HepG2 (cell line): ENCODE data around the gene JMY. TPM values are rescaled to one million over a fixed set of nuclear protein-coding genes. Genes with fewer than 3 reads are reported as not detected.
A peak's percentile ranks its signal among the peaks of the same experiment; 100 is the strongest.

Source experiments
- ATAC-seq: fragments of 200-7000 bp; cut with Tn5 transposase; 3 replicates; pipeline ENCODE4 v1.9.1; 2020; ENCODE audit warnings: mild to moderate bottlenecking, moderate library complexity
- BruUV-seq: library from RNA; stranded (reverse); fragments of 400-500 nt; replicated peaks from 2 replicates; lab custom pipeline; 2021; lab: Mats Ljungman, UMichigan
- CTCF ChIA-PET: fragments of 300-600 bp; formaldehyde crosslinking; extraction: SDS; loops from one replicate; lab custom pipeline; 2021; ENCODE audit warnings: low total read pairs, inconsistent platforms, low intra/inter-chr PET ratio; lab: Yijun Ruan, JAX
- POLR2A ChIA-PET: fragments of 350-600 bp; sonication (Branson Sonifier 250); formaldehyde crosslinking; loops from one replicate; lab custom pipeline; 2020; ENCODE audit warnings: antibody characterized with exemption, inconsistent platforms; lab: Yijun Ruan, JAX
- DNase-seq: peaks from one replicate; pipeline ENCODE4 v3.0.0-alpha.2; 2015; ENCODE audit warnings: low spot score
- FAIRE-seq: peaks from 3 replicates; lab custom pipeline; 2011; peaks lifted over from hg19 to GRCh38; lab: Jason Lieb, UNC
- H2AFZ ChIP-seq: one replicate; pipeline ENCODE4 v1.6.1; 2011; ENCODE audit warnings: low read length, inconsistent platforms
- H3K27ac ChIP-seq: fragments of 300-600 bp; 3 replicates; pipeline ENCODE4 v1.8.0; 2011; ENCODE audit warnings: mixed run types, mild to moderate bottlenecking, mixed read lengths, low read length, inconsistent platforms; ENCODE audit not compliant: insufficient read depth; ENCODE audit errors: extremely low read length
- H3K27me3 ChIP-seq, 2 experiments: fragments of 200-600 bp in 1 of 2; 2 replicates in 1 of 2; 3 replicates in 1 of 2; pipeline versions ENCODE4 v1.6.0 to v1.8.0; 2011; ENCODE audit warnings: low read length in 2 of 2, mild to moderate bottlenecking in 2 of 2, moderate library complexity in 2 of 2, inconsistent platforms in 1 of 2; ENCODE audit not compliant: insufficient read depth in 2 of 2, control insufficient read depth in 1 of 2
- H3K36me3 ChIP-seq, 2 experiments: fragments of 200-600 bp in 1 of 2; replicated peaks in 1 of 2; 2 replicates in 1 of 2; 3 replicates in 1 of 2; pipeline versions ENCODE4 v1.5.1 to v1.8.0; 2011; ENCODE audit warnings: low read length in 2 of 2, inconsistent platforms in 1 of 2; ENCODE audit not compliant: insufficient read depth in 2 of 2, control insufficient read depth in 1 of 2
- H3K4me1 ChIP-seq: 2 replicates; pipeline ENCODE4 v1.5.1; 2012; ENCODE audit warnings: low read length, inconsistent platforms; ENCODE audit not compliant: insufficient read depth
- H3K4me2 ChIP-seq: 2 replicates; pipeline ENCODE4 v1.6.0; 2011; ENCODE audit warnings: low read depth, low read length, inconsistent platforms
- H3K4me3 ChIP-seq, 3 experiments: fragments of 200-600 bp in 1 of 3; sonication (generic), shearing (Covaris generic) in 1 of 3; replicated peaks in 1 of 3; 2 replicates each; pipeline ENCODE4 v1.5.1; 2011 to 2016; ENCODE audit warnings: low read length in 3 of 3, inconsistent platforms in 2 of 3, low read depth in 2 of 3, mild to moderate bottlenecking in 2 of 3, control low read depth in 1 of 3, mixed read lengths in 1 of 3; ENCODE audit not compliant: insufficient read depth in 1 of 3
- H3K79me2 ChIP-seq: one replicate; pipeline ENCODE4 v1.6.1; 2011; ENCODE audit warnings: low read length, inconsistent platforms; ENCODE audit not compliant: insufficient read depth
- H3K9ac ChIP-seq: 2 replicates; pipeline ENCODE4 v1.6.0; 2011; ENCODE audit warnings: mild to moderate bottlenecking, low read depth, low read length, inconsistent platforms; ENCODE audit not compliant: insufficient read depth
- H3K9me3 ChIP-seq: 2 replicates; pipeline ENCODE4 v1.5.1; 2012; ENCODE audit warnings: mild to moderate bottlenecking, low read length
- H4K20me1 ChIP-seq: 2 replicates; pipeline ENCODE4 v1.6.0; 2011; ENCODE audit warnings: inconsistent platforms, mild to moderate bottlenecking, low read length, moderate library complexity; ENCODE audit not compliant: insufficient read depth
- CREB3 ChIP-seq: sonication (generic); formaldehyde crosslinking; IDR thresholded peaks from 2 replicates; pipeline ENCODE4 v1.5.0; 2020; ENCODE audit warnings: missing genetic modification reagents
- CTCF ChIP-seq: sonication (generic); formaldehyde crosslinking; IDR thresholded peaks from 2 replicates; pipeline ENCODE4 v1.5.0; 2020; ENCODE audit warnings: mild to moderate bottlenecking, missing genetic modification reagents, moderate library complexity
- DMAP1 ChIP-seq: IDR thresholded peaks from 2 replicates; pipeline ENCODE4 v1.6.1; 2016
- FOXM1 ChIP-seq: sonication (generic); formaldehyde crosslinking; IDR thresholded peaks from 2 replicates; pipeline ENCODE4 v1.5.0; 2020; ENCODE audit warnings: missing genetic modification reagents
- HMG20B ChIP-seq: conservative IDR thresholded peaks from 2 replicates; pipeline ENCODE4 v1.6.1; 2016; ENCODE audit warnings: missing genetic modification reagents, missing compliant biosample characterization
- IRF9 ChIP-seq: sonication (generic); formaldehyde crosslinking; IDR thresholded peaks from 2 replicates; pipeline ENCODE4 v1.8.0; 2022; ENCODE audit warnings: missing genetic modification reagents, mild to moderate bottlenecking, borderline replicate concordance
- RORA ChIP-seq: sonication (generic); formaldehyde crosslinking; IDR thresholded peaks from 2 replicates; pipeline ENCODE4 v1.5.0; 2020; ENCODE audit warnings: mild to moderate bottlenecking, missing genetic modification reagents, moderate library complexity
- SNAPC2 ChIP-seq: sonication (generic); formaldehyde crosslinking; IDR thresholded peaks from 2 replicates; pipeline ENCODE4 v1.8.1; 2022; ENCODE audit warnings: mild to moderate bottlenecking, missing genetic modification reagents
- ZEB1 ChIP-seq: IDR thresholded peaks from 2 replicates; pipeline ENCODE4 v1.6.1; 2012; ENCODE audit warnings: mild to moderate bottlenecking, low read depth, inconsistent platforms; ENCODE audit not compliant: insufficient replicate concordance
- ZNF530 ChIP-seq: sonication (generic); formaldehyde crosslinking; IDR thresholded peaks from 2 replicates; pipeline ENCODE4 v1.5.0; 2020; ENCODE audit warnings: low read depth, mild to moderate bottlenecking, missing genetic modification reagents
- ZSCAN29 ChIP-seq: sonication (generic); formaldehyde crosslinking; conservative IDR thresholded peaks from 2 replicates; pipeline ENCODE4 v1.4.0; 2020; ENCODE audit warnings: mild to moderate bottlenecking, missing genetic modification reagents
- WGBS: methylation state at CpG from one replicate; pipeline ENCODE4 v1.1.6; 2017; ENCODE audit warnings: low lambda C conversion rate; 5-methylcytosine and 5-hydroxymethylcytosine counted together
- in situ Hi-C: cut with HindIII; loops from 2 replicates; pipeline ENCODE4 v1.10.0; 2017; ENCODE audit warnings: low pct_unique_long_range_greater_than_20kb; ENCODE audit not compliant: extremely low pct_ligation_motif_present
- intact Hi-C: fragments of 100-400 bp; cut with micrococcal nuclease; formaldehyde crosslinking; loops from one replicate; pipeline ENCODE4 v1.10.0; 2022; ENCODE audit not compliant: unreplicated experiment
- polyA plus RNA-seq, 8 experiments: library from polyadenylated mRNA; depleted of rRNA in 3 of 8; stranded (reverse) in 7 of 8; unstranded in 1 of 8; fragments of >200 nt; fragmentation: Illumina TruSeq in 4 of 8; extraction: Trizol in 4 of 8; gene quantifications; 2 replicates each; pipeline versions ENCODE4 v1.2.1 to v1.2.3, GENCODE V29; 2011 to 2016; ENCODE audit warnings: low read depth in 4 of 8, missing spikeins in 1 of 8, mixed read lengths in 1 of 8; ENCODE audit not compliant: insufficient read depth in 1 of 8
- total RNA-seq, 5 experiments: library from RNA; depleted of rRNA; stranded (reverse); fragments of >200 nt; fragmentation: Illumina TruSeq; extraction: Trizol; gene quantifications; 2 replicates each; pipeline ENCODE4 v1.2.3, GENCODE V29; 2016; ENCODE audit warnings: low read depth in 1 of 5

Gene JMY
- total and polyA plus RNA-seq, 2 of the 13 experiments (the other 11 are each of a cell fraction or from before 2014, with no cell fraction given), result 4.0 to 4.2 TPM

GRCh38 chr5:79200573-79201183, 35.3 kb upstream of the JMY start (continued):
- no peak for TF ChIP-seq CREB3 (CRISPR knock-in tag)
- TF ChIP-seq ZSCAN29 (CRISPR knock-in tag), result no peak
- TF ChIP-seq CTCF (CRISPR knock-in tag), result peak; percentile 54
- TF ChIP-seq RORA (CRISPR knock-in tag), result no peak

DNA sequence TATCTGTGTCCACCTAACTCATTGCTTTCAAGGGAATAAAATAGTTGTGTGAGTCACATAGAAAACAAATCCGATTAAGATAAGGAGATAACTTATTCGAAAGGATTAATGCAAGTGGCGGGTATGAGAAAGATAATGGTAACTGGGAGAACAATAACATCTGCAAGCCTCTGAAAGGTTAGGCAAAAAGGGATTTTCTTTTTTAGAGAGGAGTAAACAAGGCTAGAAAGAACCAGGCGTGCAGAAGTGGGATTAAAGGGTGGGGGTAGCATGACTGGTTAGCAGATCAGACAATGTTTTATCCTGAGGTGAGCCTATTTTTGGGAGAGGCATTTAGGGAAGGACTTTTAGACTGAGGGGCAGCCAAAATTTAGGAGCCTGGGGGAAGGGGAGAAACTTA, 34.7 kb upstream of the JMY start:
- no peaks in the 10 kb centered on the region for H3K36me3 ChIP-seq
- DNase-seq, result no peak
- ATAC-seq, result no peak
- H4K20me1 ChIP-seq, result no peaks in the 10 kb centered on the region
- in situ Hi-C loops, result no loop called here
- H3K9me3 ChIP-seq, result no peaks in the 10 kb centered on the region
- intact Hi-C loops, result loop anchor here (5.0 kb wide), 1 partner anchor 179 kb away; no protein-coding TSS in a partner anchor
- H3K27ac ChIP-seq, result no peak overlapping the region
- 59% methylated on average over 4 of the region's 4 CpGs for WGBS
- no peaks in the 10 kb centered on the region for H3K27me3 ChIP-seq
- no peak overlapping the region for H3K4me2 ChIP-seq
- no peaks in the 10 kb centered on the region for H3K4me1 ChIP-seq
- ChIA-PET CTCF (interaction anchor here (1.0 to 1.6 kb wide), 3 partner anchors 28 to 180 kb away, joined by 3 to 10 read pairs (median 8); no protein-coding TSS in a partner anchor), POLR2A (no interaction called here)
- no peaks in the 10 kb centered on the region for H3K79me2 ChIP-seq
- H3K4me3 ChIP-seq, result no peak overlapping the region
- H2AFZ ChIP-seq, result no peak overlapping the region
- no peak overlapping the region for H3K9ac ChIP-seq
- TF ChIP-seq DMAP1 (CRISPR knock-in tag), result no peak
- no peak for TF ChIP-seq FOXM1 (CRISPR knock-in tag)
- TF ChIP-seq ZNF530, result no peak
- TF ChIP-seq ZEB1, result no peak
- TF ChIP-seq SNAPC2 (CRISPR knock-in tag), result no peak
- no peak for TF ChIP-seq IRF9
- no peak for TF ChIP-seq HMG20B (CRISPR knock-in tag)
- no peak for FAIRE-seq
- no TSS peak for BruUV-seq
